ENCODE measurements around the gene PRSS3. TPM values are rescaled to one million over a fixed set of nuclear protein-coding genes. Genes with fewer than 3 reads are reported as not detected.
"Not testable (repeated sequence)": the region's sequence is repeated elsewhere in the genome, so short reads cannot be mapped to it uniquely, and the experiment has no call there.

PRSS3 gene
- total and polyA plus RNA-seq, 2 donors: 1.9 TPM; not detected in 1

GRCh38 chr9:33773135-33773534 is 22.2 kb upstream of the PRSS3 start:
- H3K4me3 ChIP-seq (ENCODE audit: low read depth, low read length); DNase-seq (ENCODE audit: extremely low spot score); H3K36me3 ChIP-seq (ENCODE audit: insufficient read depth); H3K4me1 ChIP-seq (ENCODE audit: insufficient read depth); H3K27ac ChIP-seq (ENCODE audit: low read depth): not testable (repeated sequence)

GRCh38 chr9:33774074-33774659 is 21.2 kb upstream of the PRSS3 start:
- DNase-seq (ENCODE audit: extremely low spot score): peak; percentile 28
- H3K4me3 ChIP-seq (ENCODE audit: low read depth, low read length); H3K4me1 ChIP-seq (ENCODE audit: insufficient read depth); H3K27ac ChIP-seq (ENCODE audit: low read depth); H3K36me3 ChIP-seq (ENCODE audit: insufficient read depth): not testable (repeated sequence)
- 61% methylated on average over 5 of the region's 5 CpGs for WGBS

GRCh38 chr9:33776578-33776977 is 18.8 kb upstream of the PRSS3 start:
- no peak for DNase-seq (ENCODE audit: extremely low spot score)
- Histone ChIP-seq H3K36me3 (ENCODE audit: insufficient read depth) (no peaks in the 10 kb centered on the region), H3K4me3 (ENCODE audit: low read depth, low read length) (no peak overlapping the region), H3K4me1 (ENCODE audit: insufficient read depth) (no peaks in the 10 kb centered on the region), H3K27ac (ENCODE audit: low read depth) (no peak overlapping the region)

- Histone ChIP-seq H3K27ac (ENCODE audit: low read depth) (no peak overlapping the region), H3K4me1 (ENCODE audit: insufficient read depth) (no peaks in the 10 kb centered on the region), H3K4me3 (ENCODE audit: low read depth, low read length) (no peak overlapping the region), H3K36me3 (ENCODE audit: insufficient read depth) (no peaks in the 10 kb centered on the region)
- no peak for DNase-seq (ENCODE audit: extremely low spot score)
- 16% methylated on average over 6 of the region's 6 CpGs for WGBS
Observed at GRCh38 chr9:33778700-33779351, 16.5 kb upstream of the PRSS3 start.

GRCh38 chr9:33780276-33780675 is 15.1 kb upstream of the PRSS3 start:
- no peak for DNase-seq (ENCODE audit: extremely low spot score)
- H3K27ac ChIP-seq (ENCODE audit: low read depth): no peak overlapping the region
- no peaks in the 10 kb centered on the region for H3K4me1 ChIP-seq (ENCODE audit: insufficient read depth)
- no peaks in the 10 kb centered on the region for H3K36me3 ChIP-seq (ENCODE audit: insufficient read depth)
- H3K4me3 ChIP-seq (ENCODE audit: low read depth, low read length): no peak overlapping the region

GRCh38 chr9:33781736-33782135 is 13.6 kb upstream of the PRSS3 start:
- H3K36me3 ChIP-seq (ENCODE audit: insufficient read depth): no peaks in the 10 kb centered on the region
- WGBS: 90% methylated on average over 1 of the region's 1 CpG
- DNase-seq (ENCODE audit: extremely low spot score): no peak
- H3K4me3 ChIP-seq (ENCODE audit: low read depth, low read length): no peak overlapping the region
- no peak overlapping the region for H3K27ac ChIP-seq (ENCODE audit: low read depth)
- no peaks in the 10 kb centered on the region for H3K4me1 ChIP-seq (ENCODE audit: insufficient read depth)

GRCh38 chr9:33782395-33783152 is 12.8 kb upstream of the PRSS3 start:
- Histone ChIP-seq H3K4me1 (ENCODE audit: insufficient read depth) (no peaks in the 10 kb centered on the region), H3K27ac (ENCODE audit: low read depth) (no peak overlapping the region), H3K36me3 (ENCODE audit: insufficient read depth) (no peaks in the 10 kb centered on the region), H3K4me3 (ENCODE audit: low read depth, low read length) (no peak overlapping the region)
- WGBS: 28% methylated on average over 4 of the region's 4 CpGs
- DNase-seq (ENCODE audit: extremely low spot score): no peak

- whole genome bisulfite sequencing: 88% methylated on average over 5 of the region's 5 CpGs
- DNase-seq (ENCODE audit: extremely low spot score): no peak
- Histone ChIP-seq H3K27ac (ENCODE audit: low read depth) (no peak overlapping the region), H3K36me3 (ENCODE audit: insufficient read depth) (no peaks in the 10 kb centered on the region), H3K4me3 (ENCODE audit: low read depth, low read length) (no peak overlapping the region), H3K4me1 (ENCODE audit: insufficient read depth) (no peaks in the 10 kb centered on the region)
Observed at GRCh38 chr9:33785914-33786313, 9.4 kb upstream of the PRSS3 start.

- Histone ChIP-seq H3K4me3 (ENCODE audit: low read depth, low read length) (no peak overlapping the region), H3K36me3 (ENCODE audit: insufficient read depth) (no peaks in the 10 kb centered on the region), H3K4me1 (ENCODE audit: insufficient read depth) (no peaks in the 10 kb centered on the region), H3K27ac (ENCODE audit: low read depth) (no peak overlapping the region)
- WGBS: 96% methylated on average over 2 of the region's 2 CpGs
- DNase-seq (ENCODE audit: extremely low spot score): no peak
Observed at GRCh38 chr9:33786681-33787080, 8.7 kb upstream of the PRSS3 start.

- no peak overlapping the region for H3K4me3 ChIP-seq (ENCODE audit: low read depth, low read length)
- H3K36me3 ChIP-seq (ENCODE audit: insufficient read depth): no peaks in the 10 kb centered on the region
- WGBS: 71% methylated on average over 1 of the region's 1 CpG
- no peak overlapping the region for H3K27ac ChIP-seq (ENCODE audit: low read depth)
- H3K4me1 ChIP-seq (ENCODE audit: insufficient read depth): no peaks in the 10 kb centered on the region
- no peak for DNase-seq (ENCODE audit: extremely low spot score)
Observed at GRCh38 chr9:33787839-33788238, 7.5 kb upstream of the PRSS3 start.

GRCh38 chr9:33789429-33789828 is 5.9 kb upstream of the PRSS3 start:
- not testable (repeated sequence) for H3K4me3 ChIP-seq (ENCODE audit: low read depth, low read length); H3K36me3 ChIP-seq (ENCODE audit: insufficient read depth); H3K4me1 ChIP-seq (ENCODE audit: insufficient read depth); H3K27ac ChIP-seq (ENCODE audit: low read depth); DNase-seq (ENCODE audit: extremely low spot score)
- WGBS: 85% methylated on average over 2 of the region's 2 CpGs

- H3K27ac ChIP-seq (ENCODE audit: low read depth): no peak overlapping the region
- WGBS: 31% methylated on average over 2 of the region's 2 CpGs
- no peak overlapping the region for H3K4me3 ChIP-seq (ENCODE audit: low read depth, low read length)
- no peak for DNase-seq (ENCODE audit: extremely low spot score)
- H3K4me1 ChIP-seq (ENCODE audit: insufficient read depth): no peaks in the 10 kb centered on the region
- no peaks in the 10 kb centered on the region for H3K36me3 ChIP-seq (ENCODE audit: insufficient read depth)
Observed at GRCh38 chr9:33791117-33791516, 4.2 kb upstream of the PRSS3 start.

GRCh38 chr9:33793496-33793895 is 1.9 kb upstream of the PRSS3 start:
- not testable (repeated sequence) for H3K27ac ChIP-seq (ENCODE audit: low read depth); H3K36me3 ChIP-seq (ENCODE audit: insufficient read depth); H3K4me1 ChIP-seq (ENCODE audit: insufficient read depth); DNase-seq (ENCODE audit: extremely low spot score); H3K4me3 ChIP-seq (ENCODE audit: low read depth, low read length)
- WGBS: 83% methylated on average over 1 of the region's 1 CpG

- H3K27ac ChIP-seq (ENCODE audit: low read depth): no peak overlapping the region
- no peaks in the 10 kb centered on the region for H3K36me3 ChIP-seq (ENCODE audit: insufficient read depth)
- WGBS: 71% methylated on average over 2 of the region's 2 CpGs
- H3K4me3 ChIP-seq (ENCODE audit: low read depth, low read length): no peak overlapping the region
- DNase-seq (ENCODE audit: extremely low spot score): no peak
- H3K4me1 ChIP-seq (ENCODE audit: insufficient read depth): no peaks in the 10 kb centered on the region
Observed at GRCh38 chr9:33794560-33794959, 801 bp upstream of the PRSS3 start.

Data from urinary bladder (tissue), 4 donors.